ENCODE data around the gene MPC1L.
A peak's percentile ranks its signal among the peaks of the same experiment; 100 is the strongest.

Gene MPC1L

GRCh38 chrX:40612511-40612910 lies 10.7 kb upstream of the MPC1L start:
- H3K4me1 Mint-ChIP-seq = no peaks in the 10 kb centered on the region
- ATAC-seq = no peak
- H3K4me3 Mint-ChIP-seq = no peak overlapping the region
- H3K36me3 Mint-ChIP-seq = no peaks in the 10 kb centered on the region
- no peak overlapping the region for H3K27ac Mint-ChIP-seq
- H3K9me3 Mint-ChIP-seq = no peaks in the 10 kb centered on the region
- no peaks in the 10 kb centered on the region for H3K27me3 Mint-ChIP-seq

DNA sequence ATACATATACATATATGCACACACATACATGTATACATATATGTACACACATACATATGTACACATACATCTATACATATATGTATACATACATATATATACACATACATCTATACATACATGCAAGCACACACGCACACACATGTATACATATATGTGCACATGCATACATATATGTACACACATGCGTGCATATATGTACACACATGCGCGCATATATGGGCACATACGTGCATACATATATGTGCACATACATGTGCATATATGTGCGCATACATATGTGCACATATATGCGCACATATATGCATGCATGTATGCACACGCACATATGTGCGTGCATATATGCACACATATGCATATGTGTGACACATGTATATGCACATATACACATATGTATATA lies 7.3 kb upstream of the MPC1L start:
- H3K4me1 Mint-ChIP-seq = no peaks in the 10 kb centered on the region
- H3K27me3 Mint-ChIP-seq = no peaks in the 10 kb centered on the region
- no peak overlapping the region for H3K27ac Mint-ChIP-seq
- no peak overlapping the region for H3K4me3 Mint-ChIP-seq
- no peak for ATAC-seq
- no peaks in the 10 kb centered on the region for H3K36me3 Mint-ChIP-seq
- H3K9me3 Mint-ChIP-seq = no peaks in the 10 kb centered on the region

DNA sequence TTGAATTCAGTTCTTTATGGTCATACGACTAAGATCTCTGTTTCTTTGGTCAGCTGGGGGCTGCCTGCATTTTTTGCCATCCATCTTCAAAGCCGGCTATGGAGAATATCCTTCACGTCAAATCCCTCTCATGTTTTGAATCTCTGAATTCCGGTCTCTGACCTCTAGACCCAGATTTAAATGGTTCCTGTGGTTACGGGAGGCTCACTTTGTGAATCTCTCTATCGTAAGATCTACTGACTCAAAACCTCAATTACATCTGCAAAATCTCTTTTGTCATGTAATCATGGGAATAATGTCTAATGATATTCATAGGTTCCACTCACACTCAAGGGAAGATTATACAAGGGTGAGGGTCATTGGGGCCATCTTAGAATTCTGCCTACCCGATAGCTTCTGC lies 5.7 kb upstream of the MPC1L start:
- no peak overlapping the region for H3K27ac Mint-ChIP-seq
- H3K36me3 Mint-ChIP-seq = no peaks in the 10 kb centered on the region

GRCh38 chrX:40622479-40623138 lies 619 bp upstream of the MPC1L start:
- Mint-ChIP-seq H3K4me1 (no peaks in the 10 kb centered on the region), H3K27me3 (no peaks in the 10 kb centered on the region), H3K36me3 (no peaks in the 10 kb centered on the region), H3K27ac (no peak overlapping the region), H3K9me3 (no peaks in the 10 kb centered on the region), H3K4me3 (no peak overlapping the region)
- ATAC-seq = no peak

More for the DNA sequence above, 5.7 kb upstream of the MPC1L start:
- Mint-ChIP-seq H3K9me3 (no peaks in the 10 kb centered on the region), H3K27me3 (no peaks in the 10 kb centered on the region), H3K4me1 (no peaks in the 10 kb centered on the region), H3K4me3 (no peak overlapping the region)
- no peak for ATAC-seq

DNA sequence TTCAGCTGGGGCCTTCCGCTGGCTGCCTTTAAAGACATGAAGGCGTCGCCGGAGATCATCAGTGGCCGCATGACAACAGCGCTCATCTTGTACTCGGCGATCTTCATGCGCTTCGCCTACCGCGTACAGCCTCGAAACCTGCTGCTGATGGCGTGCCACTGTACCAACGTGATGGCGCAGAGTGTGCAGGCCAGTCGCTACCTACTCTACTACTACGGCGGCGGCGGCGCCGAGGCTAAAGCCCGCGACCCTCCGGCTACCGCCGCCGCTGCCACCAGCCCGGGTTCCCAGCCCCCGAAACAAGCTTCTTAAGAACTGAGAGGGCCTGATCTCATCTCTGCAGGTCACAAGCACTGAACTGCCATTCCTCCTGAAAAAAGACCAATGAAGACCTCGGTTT lies 437 bp downstream of the MPC1L start:
- no peak overlapping the region for H3K4me3 Mint-ChIP-seq
- ATAC-seq = no peak
- no peaks in the 10 kb centered on the region for H3K27me3 Mint-ChIP-seq
- peaks cover 6% of the 10 kb centered on the region for H3K36me3 Mint-ChIP-seq
- no peak overlapping the region for H3K27ac Mint-ChIP-seq
- no peaks in the 10 kb centered on the region for H3K9me3 Mint-ChIP-seq
- H3K4me1 Mint-ChIP-seq = no peaks in the 10 kb centered on the region

GRCh38 chrX:40625294-40625693 lies 2.1 kb downstream of the MPC1L start:
- Mint-ChIP-seq H3K4me1 (no peaks in the 10 kb centered on the region), H3K27me3 (no peaks in the 10 kb centered on the region), H3K27ac (no peak overlapping the region), H3K4me3 (no peak overlapping the region), H3K9me3 (no peaks in the 10 kb centered on the region), H3K36me3 (peaks cover 6% of the 10 kb centered on the region)
- no peak for ATAC-seq

DNA sequence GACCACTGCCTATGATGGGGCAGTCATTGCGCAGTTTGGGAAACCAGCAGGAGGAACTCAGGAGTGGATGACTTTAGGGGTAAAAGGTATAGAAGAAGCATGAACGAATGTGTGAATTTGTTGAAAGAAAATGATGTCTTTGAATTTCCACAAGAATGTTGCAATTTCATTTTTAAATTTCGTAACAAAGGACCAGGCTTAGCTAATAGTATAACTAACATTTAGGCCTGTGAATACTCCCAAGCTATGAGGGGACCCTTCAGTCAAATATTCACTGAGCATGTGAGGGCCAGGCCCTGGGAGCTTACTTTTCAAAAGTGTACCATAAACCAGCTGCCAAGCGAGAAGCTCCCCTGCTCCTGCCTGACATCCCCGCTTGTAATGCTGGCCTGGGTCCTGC lies 5.3 kb downstream of the MPC1L start:
- H3K36me3 Mint-ChIP-seq = peaks cover 22% of the 10 kb centered on the region
- H3K27me3 Mint-ChIP-seq = no peaks in the 10 kb centered on the region
- ATAC-seq = no peak
- H3K4me3 Mint-ChIP-seq = no peak overlapping the region
- H3K9me3 Mint-ChIP-seq = no peaks in the 10 kb centered on the region
- no peak overlapping the region for H3K27ac Mint-ChIP-seq
- peaks cover 16% of the 10 kb centered on the region for H3K4me1 Mint-ChIP-seq

GRCh38 chrX:40632199-40632598 lies 9.0 kb downstream of the MPC1L start:
- H3K27me3 Mint-ChIP-seq = no peaks in the 10 kb centered on the region
- H3K9me3 Mint-ChIP-seq = no peaks in the 10 kb centered on the region
- H3K4me3 Mint-ChIP-seq = no peak overlapping the region
- ATAC-seq = no peak
- H3K36me3 Mint-ChIP-seq = peaks cover 41% of the 10 kb centered on the region
- H3K4me1 Mint-ChIP-seq = peaks cover 24% of the 10 kb centered on the region
- peak overlapping the region; percentile 78 for H3K27ac Mint-ChIP-seq

DNA sequence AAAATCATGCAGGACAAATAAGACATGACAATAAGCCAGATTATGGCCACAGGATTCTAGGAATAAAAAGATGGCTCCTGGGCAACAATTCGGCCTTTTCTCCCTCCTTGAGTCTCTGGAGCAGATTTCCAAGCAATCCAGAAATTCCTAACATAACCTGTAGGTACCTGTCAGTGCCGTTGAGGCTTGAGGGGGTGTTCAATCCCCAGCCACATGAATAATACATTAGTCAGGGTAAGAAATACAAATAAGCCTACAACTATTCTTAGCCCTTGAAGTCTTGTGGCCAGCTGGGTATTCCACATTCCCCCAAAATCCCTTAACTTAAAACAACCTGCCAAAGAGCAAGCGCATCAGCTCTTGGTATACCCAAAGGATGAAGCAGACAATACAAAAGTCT lies 14.5 kb downstream of the MPC1L start:
- Mint-ChIP-seq H3K9me3 (no peaks in the 10 kb centered on the region), H3K27ac (no peak overlapping the region), H3K4me3 (no peak overlapping the region), H3K27me3 (no peaks in the 10 kb centered on the region), H3K36me3 (peaks cover 39% of the 10 kb centered on the region), H3K4me1 (peaks cover 27% of the 10 kb centered on the region)
- ATAC-seq = no peak

- no peak for ATAC-seq
- Mint-ChIP-seq H3K9me3 (no peaks in the 10 kb centered on the region), H3K4me1 (peaks cover 45% of the 10 kb centered on the region), H3K27ac (peak overlapping the region; percentile 90), H3K36me3 (peaks cover 19% of the 10 kb centered on the region), H3K27me3 (no peaks in the 10 kb centered on the region), H3K4me3 (peak overlapping the region; percentile 94)
Observed at GRCh38 chrX:40644176-40644575, 20.9 kb downstream of the MPC1L start.

DNA sequence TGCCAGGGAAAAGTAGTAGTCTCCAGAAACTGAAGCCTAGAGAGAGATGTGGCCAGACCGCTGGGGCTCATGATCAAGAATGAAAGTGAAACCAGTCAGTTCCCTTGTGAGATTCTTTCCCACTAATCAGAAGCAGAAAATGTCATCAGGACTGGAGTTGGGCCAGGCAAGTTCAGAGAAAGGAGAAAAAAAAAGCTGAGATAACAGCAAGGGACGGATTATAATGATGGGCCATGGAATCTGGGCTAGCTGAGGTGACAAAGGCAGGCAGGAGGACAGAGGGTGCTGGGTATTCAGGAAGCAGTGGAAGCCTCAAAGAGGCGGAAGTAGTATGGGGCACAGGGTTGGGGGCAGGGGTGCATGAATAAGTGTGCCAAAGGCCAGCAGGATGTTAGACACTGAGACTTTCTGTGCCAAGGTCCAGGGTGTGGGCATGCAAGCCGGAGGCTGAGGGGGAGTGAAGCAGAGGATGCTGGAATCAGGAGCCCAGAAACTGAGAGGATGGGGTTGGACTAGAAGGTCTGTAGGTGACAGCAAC lies 21.7 kb downstream of the MPC1L start:
- Mint-ChIP-seq H3K4me3 (peak overlapping the region; percentile 94), H3K27me3 (no peaks in the 10 kb centered on the region), H3K36me3 (peaks cover 20% of the 10 kb centered on the region), H3K27ac (peak overlapping the region; percentile 90), H3K4me1 (peaks cover 45% of the 10 kb centered on the region), H3K9me3 (no peaks in the 10 kb centered on the region)
- peak; percentile 68 for ATAC-seq

DNA sequence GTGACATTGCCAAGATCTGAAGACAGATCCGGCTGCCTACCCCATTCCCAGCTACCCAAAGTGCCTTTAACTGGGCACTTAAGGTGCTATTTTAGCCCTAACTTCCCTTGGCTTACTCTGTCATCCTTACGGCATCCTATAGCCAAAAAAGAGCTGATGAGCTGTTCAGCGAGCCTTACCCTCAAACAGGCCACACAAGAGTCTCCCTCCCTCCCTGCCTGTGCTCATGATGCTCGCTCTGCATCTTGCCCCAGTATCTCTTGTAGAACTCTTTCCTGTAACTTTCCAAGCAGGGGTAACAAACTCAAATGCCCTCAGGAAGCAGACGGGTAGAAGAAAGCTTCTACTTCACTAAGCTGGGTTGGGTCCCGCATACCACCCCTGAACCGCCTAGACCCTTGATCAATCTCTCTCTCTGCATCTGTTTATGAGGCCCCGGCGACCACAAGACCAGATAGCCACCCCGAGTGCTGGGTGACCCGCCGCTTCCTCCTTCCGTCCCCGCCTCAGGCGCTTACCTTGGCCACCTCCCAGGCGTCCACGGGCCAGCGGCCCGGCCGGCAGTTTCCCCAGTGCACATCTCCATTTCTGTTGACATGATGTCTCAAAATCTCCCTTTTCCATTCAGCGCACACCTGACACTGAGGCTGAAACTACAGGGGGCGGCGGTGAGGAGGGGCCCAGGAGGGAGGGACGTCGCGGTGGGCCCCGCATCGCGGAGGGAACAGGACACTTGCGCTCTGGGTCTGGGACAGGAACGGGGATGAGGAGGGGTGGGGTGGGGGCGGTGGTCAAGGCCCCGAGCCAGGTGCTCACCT lies 23.5 kb downstream of the MPC1L start:
- peak overlapping the region; percentile 93 for H3K4me3 Mint-ChIP-seq
- ATAC-seq = peak; percentile 67
- H3K36me3 Mint-ChIP-seq = peaks cover 27% of the 10 kb centered on the region
- no peaks in the 10 kb centered on the region for H3K27me3 Mint-ChIP-seq
- H3K27ac Mint-ChIP-seq = peak overlapping the region; percentile 91
- no peaks in the 10 kb centered on the region for H3K9me3 Mint-ChIP-seq
- H3K4me1 Mint-ChIP-seq = peaks cover 46% of the 10 kb centered on the region

- Mint-ChIP-seq H3K27ac (peak within 1 kb of the TSS; percentile 91), H3K9me3 (no peaks in the 10 kb centered on the region), H3K4me3 (peak within 1 kb of the TSS; percentile 93), H3K36me3 (peaks cover 21% of the 10 kb centered on the region), H3K27me3 (no peaks in the 10 kb centered on the region), H3K4me1 (peaks cover 41% of the 10 kb centered on the region)
- ATAC-seq = peak; percentile 89
Observed at GRCh38 chrX:40647307-40648197, 24.3 kb downstream of the MPC1L start, which contains the start of gene CXorf38. Gene CXorf38, minus strand, starts transcription at chrX:40647561. Its CDS starts 41 bp downstream, at chrX:40647520.

GRCh38 chrX:40651620-40652223 lies 28.5 kb downstream of the MPC1L start:
- H3K4me1 Mint-ChIP-seq = peaks cover 11% of the 10 kb centered on the region
- peaks cover 25% of the 10 kb centered on the region for H3K36me3 Mint-ChIP-seq
- H3K4me3 Mint-ChIP-seq = no peak overlapping the region
- no peak overlapping the region for H3K27ac Mint-ChIP-seq
- ATAC-seq = no peak
- H3K9me3 Mint-ChIP-seq = no peaks in the 10 kb centered on the region
- H3K27me3 Mint-ChIP-seq = no peaks in the 10 kb centered on the region

DNA sequence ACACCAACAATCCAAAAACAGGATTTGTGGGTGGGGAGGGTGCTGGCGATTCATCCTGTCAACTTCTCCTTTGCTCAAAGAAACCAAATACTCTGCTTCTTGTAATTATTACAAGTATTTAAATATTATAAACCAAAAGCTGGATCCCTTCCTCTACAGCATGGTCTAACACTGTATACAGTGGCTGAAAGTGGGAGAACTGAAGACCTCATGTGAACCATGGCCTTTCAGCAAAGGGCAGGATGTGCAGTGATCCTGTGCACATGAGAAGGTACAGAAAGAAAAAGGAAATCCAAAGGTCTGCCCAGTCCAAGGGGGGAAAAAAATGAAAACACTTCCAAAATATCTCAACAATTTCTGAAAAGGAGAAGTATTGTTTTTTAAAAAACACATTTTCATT lies 29.4 kb downstream of the MPC1L start:
- Mint-ChIP-seq H3K4me3 (no peak overlapping the region), H3K4me1 (peaks cover 10% of the 10 kb centered on the region), H3K27me3 (no peaks in the 10 kb centered on the region), H3K9me3 (no peaks in the 10 kb centered on the region), H3K27ac (no peak overlapping the region), H3K36me3 (peaks cover 25% of the 10 kb centered on the region)
- peak; percentile 58 for ATAC-seq

All from stimulated activated memory B cell treated with anti-CD40 and anti-IgM and Interleukin-4, amounts not matched to agents 10 μg/mL and 1 μg/mL and 100 μg/mL, for 72 hours (primary cell).